Progenitor cell of endocrine pancreas (in vitro differentiated cells): ENCODE results near the gene MACROD2. TPM values are rescaled to one million over a fixed set of nuclear protein-coding genes. Genes with fewer than 3 reads are reported as not detected.
A peak's percentile ranks its signal among the peaks of the same experiment; 100 is the strongest.

Experiments used
- DNase-seq: peaks from one replicate; pipeline ENCODE4 v3.0.0; 2021; ENCODE audit warnings: low spot score; ENCODE audit not compliant: unreplicated experiment
- H3K27ac Mint-ChIP-seq: 2 replicates; pipeline ENCODE4 v1.8.0; 2021; ENCODE audit warnings: mild to moderate bottlenecking, moderate library complexity, mixed read lengths
- H3K27me3 Mint-ChIP-seq: 2 replicates; pipeline ENCODE4 v1.8.0; 2021; ENCODE audit warnings: mixed read lengths
- H3K36me3 Mint-ChIP-seq: 2 replicates; pipeline ENCODE4 v1.8.0; 2022; ENCODE audit warnings: mixed read lengths; ENCODE audit not compliant: insufficient read depth
- H3K4me1 Mint-ChIP-seq: 2 replicates; pipeline ENCODE4 v1.8.0; 2021; ENCODE audit warnings: low read depth, mixed read lengths
- H3K4me3 Mint-ChIP-seq: 2 replicates; pipeline ENCODE4 v1.8.0; 2021; ENCODE audit warnings: low read depth, mild to moderate bottlenecking, moderate library complexity, mixed read lengths
- H3K9me3 Mint-ChIP-seq: 2 replicates; pipeline ENCODE4 v1.8.0; 2021; ENCODE audit warnings: low read depth, mixed read lengths
- CTCF ChIP-seq: fragments of 200-600 bp; sonication (generic); IDR thresholded peaks from one replicate; pipeline ENCODE4 v1.5.0; 2021; ENCODE audit warnings: antibody characterized with exemption, mild to moderate bottlenecking; ENCODE audit not compliant: unreplicated experiment
- total RNA-seq: library from RNA; stranded (reverse); gene quantifications from 2 replicates; pipeline ENCODE4 v1.2.1, GENCODE V29; 2021

The MACROD2 gene
- total RNA-seq, 1 donor from 2014 or later: 7.6 TPM

- TF ChIP-seq CTCF: no peak
- H3K27ac Mint-ChIP-seq: no peak overlapping the region
- H3K4me1 Mint-ChIP-seq: peaks cover 9% of the 10 kb centered on the region
Measured at GRCh38 chr20:15928946-15929345, 1933.6 kb downstream of the MACROD2 start.

GRCh38 chr20:15930311-15931305, 1935.3 kb downstream of the MACROD2 start:
- Mint-ChIP-seq H3K4me3 (no peak overlapping the region), H3K36me3 (no peaks in the 10 kb centered on the region), H3K27me3 (peaks cover 4% of the 10 kb centered on the region), H3K9me3 (no peaks in the 10 kb centered on the region), H3K27ac (no peak overlapping the region), H3K4me1 (peaks cover 9% of the 10 kb centered on the region)
- TF ChIP-seq CTCF: peak; percentile 76
- no peak for DNase-seq

More at GRCh38 chr20:15928946-15929345, 1933.6 kb downstream of the MACROD2 start:
- Mint-ChIP-seq H3K36me3 (no peaks in the 10 kb centered on the region), H3K4me3 (no peak overlapping the region), H3K27me3 (peaks cover 4% of the 10 kb centered on the region), H3K9me3 (no peaks in the 10 kb centered on the region)
- no peak for DNase-seq

- no peak for TF ChIP-seq CTCF
- no peaks in the 10 kb centered on the region for H3K9me3 Mint-ChIP-seq
- no peaks in the 10 kb centered on the region for H3K27me3 Mint-ChIP-seq
- H3K4me3 Mint-ChIP-seq: no peak overlapping the region
- peaks cover 9% of the 10 kb centered on the region for H3K4me1 Mint-ChIP-seq
- DNase-seq: no peak
- H3K36me3 Mint-ChIP-seq: no peaks in the 10 kb centered on the region
- no peak overlapping the region for H3K27ac Mint-ChIP-seq
Measured at GRCh38 chr20:15931897-15932296, 1936.6 kb downstream of the MACROD2 start.

- Mint-ChIP-seq H3K27ac (no peak overlapping the region), H3K9me3 (peaks cover 10% of the 10 kb centered on the region), H3K36me3 (no peaks in the 10 kb centered on the region), H3K4me1 (no peaks in the 10 kb centered on the region), H3K27me3 (no peaks in the 10 kb centered on the region), H3K4me3 (no peak overlapping the region)
- no peak for DNase-seq
- TF ChIP-seq CTCF: no peak
Measured at GRCh38 chr20:15937179-15937578, 1941.9 kb downstream of the MACROD2 start.

- no peak for TF ChIP-seq CTCF
- Mint-ChIP-seq H3K4me3 (no peak overlapping the region), H3K27me3 (no peaks in the 10 kb centered on the region), H3K36me3 (no peaks in the 10 kb centered on the region), H3K4me1 (no peaks in the 10 kb centered on the region), H3K9me3 (peaks cover 10% of the 10 kb centered on the region), H3K27ac (no peak overlapping the region)
- no peak for DNase-seq
Measured at GRCh38 chr20:15938847-15939246, 1943.5 kb downstream of the MACROD2 start.
